Caco-2 (cell line): ENCODE measurements around the gene SCAPER. TPM values are rescaled to one million over a fixed set of nuclear protein-coding genes. Genes with fewer than 3 reads are reported as not detected.

Experiments used
- BruUV-seq: library from RNA; stranded (reverse); fragments of 400-500 nt; replicated peaks from 2 replicates; lab custom pipeline; 2021; lab: Mats Ljungman, UMichigan
- CTCF ChIA-PET: fragments of 300-600 bp; sonication (Branson Sonifier 250); formaldehyde crosslinking; loops from one replicate; lab custom pipeline; 2022; ENCODE audit warnings: antibody characterized with exemption; lab: Charles Lee
- POLR2A ChIA-PET: fragments of 300-600 bp; sonication (Branson Sonifier 250); formaldehyde crosslinking; loops from one replicate; lab custom pipeline; 2022; ENCODE audit warnings: antibody characterized with exemption; lab: Charles Lee
- DNase-seq, 2 experiments: peaks; one replicate each; pipeline versions ENCODE4 v3.0.0 to v3.0.0-alpha.2; 2020 to 2022
- H3K27me3 ChIP-seq: replicated peaks from 2 replicates; pipeline ENCODE4 v1.6.0; 2011; ENCODE audit warnings: low read length; ENCODE audit not compliant: control insufficient read depth, insufficient read depth
- H3K36me3 ChIP-seq: 2 replicates; pipeline ENCODE4 v1.5.1; 2011; ENCODE audit warnings: low read length; ENCODE audit not compliant: control insufficient read depth, insufficient read depth
- H3K4me1 ChIP-seq: fragments of 250-450 bp; sonication (Bioruptor Pico); 2 replicates; pipeline ENCODE4 v1.5.1; 2020; ENCODE audit warnings: mild to moderate bottlenecking
- H3K4me3 ChIP-seq: 2 replicates; pipeline ENCODE4 v1.5.1; 2011; ENCODE audit warnings: low read depth, mild to moderate bottlenecking, control low read depth, low read length
- H3K9me3 ChIP-seq: fragments of 250-450 bp; sonication (Bioruptor Pico); 2 replicates; pipeline ENCODE4 v1.5.1; 2020; ENCODE audit warnings: mild to moderate bottlenecking, moderate library complexity
- H3K27ac Mint-ChIP-seq: one replicate; pipeline ENCODE4 v1.8.0; 2022; ENCODE audit warnings: mixed read lengths; ENCODE audit not compliant: unreplicated experiment
- H3K27me3 Mint-ChIP-seq: one replicate; pipeline ENCODE4 v1.8.0; 2022; ENCODE audit warnings: mixed read lengths; ENCODE audit not compliant: insufficient read depth, unreplicated experiment
- H3K36me3 Mint-ChIP-seq: one replicate; pipeline ENCODE4 v1.8.0; 2022; ENCODE audit warnings: mild to moderate bottlenecking, mixed read lengths; ENCODE audit not compliant: insufficient read depth, unreplicated experiment
- H3K4me1 Mint-ChIP-seq: one replicate; pipeline ENCODE4 v1.8.0; 2022; ENCODE audit warnings: low read depth, mixed read lengths; ENCODE audit not compliant: unreplicated experiment
- H3K4me3 Mint-ChIP-seq: one replicate; pipeline ENCODE4 v1.8.0; 2022; ENCODE audit warnings: mild to moderate bottlenecking, moderate library complexity, mixed read lengths; ENCODE audit not compliant: unreplicated experiment
- H3K9me3 Mint-ChIP-seq: one replicate; pipeline ENCODE4 v1.8.0; 2022; ENCODE audit warnings: mixed read lengths; ENCODE audit not compliant: unreplicated experiment
- intact Hi-C: fragments of 100-400 bp; cut with micrococcal nuclease; formaldehyde crosslinking; loops from one replicate; pipeline ENCODE4 v1.10.0; 2022; ENCODE audit not compliant: unreplicated experiment
- total RNA-seq: library from RNA; stranded (reverse); gene quantifications from 2 replicates; pipeline ENCODE4 v1.2.3, GENCODE V29; 2022
- TF ChIP-seq, protein P1 (sequence below), 2 experiments: fragments of 200-600 bp in 1 of 2; IDR thresholded peaks; 1 replicate in 1 of 2; 2 replicates in 1 of 2; pipeline versions ENCODE4 v1.5.1 to v1.8.0; 2011 to 2022; ENCODE audit warnings: antibody characterized with exemption in 1 of 2, control low read depth in 1 of 2, inconsistent platforms in 1 of 2, low read depth in 1 of 2, low read length in 1 of 2, mild to moderate bottlenecking in 1 of 2, moderate library complexity in 1 of 2; ENCODE audit not compliant: insufficient read depth in 1 of 2, severe bottlenecking in 1 of 2, unreplicated experiment in 1 of 2

SCAPER gene
- total RNA-seq, 1 experiment from 2014 or later = 24.6 TPM

DNA sequence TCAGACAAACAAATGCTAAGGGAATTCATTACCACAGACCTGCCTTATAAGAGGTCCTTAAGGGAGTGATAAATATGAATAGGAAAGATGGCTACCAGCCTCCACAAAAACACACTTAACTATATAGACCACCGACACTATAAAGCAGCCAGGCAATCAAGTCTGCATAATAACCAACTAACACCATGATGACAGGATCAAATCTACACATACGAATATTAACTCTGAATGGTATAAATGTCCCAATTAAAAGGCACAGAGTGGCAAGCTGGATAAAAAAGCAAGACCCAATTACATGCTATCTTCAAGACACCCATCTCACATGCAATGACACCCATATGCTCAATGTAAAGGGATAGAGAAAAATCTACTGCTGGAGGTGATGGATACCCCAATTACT lies 221.1 kb downstream of the SCAPER start:
- no TSS peak for BruUV-seq
- Histone ChIP-seq H3K4me1 (no peaks in the 10 kb centered on the region), H3K4me3 (no peak overlapping the region), H3K27me3 (no peaks in the 10 kb centered on the region), H3K9me3 (no peaks in the 10 kb centered on the region), H3K36me3 (no peaks in the 10 kb centered on the region)
- H3K36me3 Mint-ChIP-seq = peaks cover 11% of the 10 kb centered on the region
- POLR2A ChIA-PET = no interaction called here
- CTCF ChIA-PET = no interaction called here
- intact Hi-C loops = no loop called here
- no peak overlapping the region for H3K4me3 Mint-ChIP-seq
- H3K27me3 Mint-ChIP-seq = no peaks in the 10 kb centered on the region
- no peak for DNase-seq
- no peak overlapping the region for H3K27ac Mint-ChIP-seq
- TF ChIP-seq, protein P1, sequence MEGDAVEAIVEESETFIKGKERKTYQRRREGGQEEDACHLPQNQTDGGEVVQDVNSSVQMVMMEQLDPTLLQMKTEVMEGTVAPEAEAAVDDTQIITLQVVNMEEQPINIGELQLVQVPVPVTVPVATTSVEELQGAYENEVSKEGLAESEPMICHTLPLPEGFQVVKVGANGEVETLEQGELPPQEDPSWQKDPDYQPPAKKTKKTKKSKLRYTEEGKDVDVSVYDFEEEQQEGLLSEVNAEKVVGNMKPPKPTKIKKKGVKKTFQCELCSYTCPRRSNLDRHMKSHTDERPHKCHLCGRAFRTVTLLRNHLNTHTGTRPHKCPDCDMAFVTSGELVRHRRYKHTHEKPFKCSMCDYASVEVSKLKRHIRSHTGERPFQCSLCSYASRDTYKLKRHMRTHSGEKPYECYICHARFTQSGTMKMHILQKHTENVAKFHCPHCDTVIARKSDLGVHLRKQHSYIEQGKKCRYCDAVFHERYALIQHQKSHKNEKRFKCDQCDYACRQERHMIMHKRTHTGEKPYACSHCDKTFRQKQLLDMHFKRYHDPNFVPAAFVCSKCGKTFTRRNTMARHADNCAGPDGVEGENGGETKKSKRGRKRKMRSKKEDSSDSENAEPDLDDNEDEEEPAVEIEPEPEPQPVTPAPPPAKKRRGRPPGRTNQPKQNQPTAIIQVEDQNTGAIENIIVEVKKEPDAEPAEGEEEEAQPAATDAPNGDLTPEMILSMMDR (IDR thresholded peaks at IDR 0.05; ENCODE audit: insufficient read depth in 1 of 2, low read depth in 1 of 2, low read length in 1 of 2, severe bottlenecking in 1 of 2, unreplicated experiment in 1 of 2) = no peak
- no peaks in the 10 kb centered on the region for H3K9me3 Mint-ChIP-seq
- no peaks in the 10 kb centered on the region for H3K4me1 Mint-ChIP-seq

DNA sequence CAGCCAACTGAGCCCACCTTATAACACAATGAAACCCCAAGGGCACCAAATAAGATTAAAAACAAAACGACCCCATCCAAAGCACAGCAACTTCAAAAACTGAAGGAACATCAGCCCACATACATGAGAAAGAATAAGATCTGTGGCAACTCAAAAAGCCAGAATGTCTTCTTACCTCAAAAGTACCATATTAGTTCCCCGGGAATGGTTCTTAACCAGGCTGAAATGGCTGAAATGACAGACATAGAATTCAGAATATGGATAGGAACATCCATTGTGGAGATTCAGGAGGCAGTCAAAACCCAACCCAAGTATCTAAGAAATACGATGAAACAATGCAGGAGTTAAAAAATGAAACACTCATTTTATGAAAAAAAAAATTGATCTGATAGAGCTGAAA lies 222.3 kb downstream of the SCAPER start:
- Mint-ChIP-seq H3K27ac (no peak overlapping the region), H3K9me3 (no peaks in the 10 kb centered on the region), H3K36me3 (peaks cover 11% of the 10 kb centered on the region), H3K27me3 (no peaks in the 10 kb centered on the region), H3K4me3 (no peak overlapping the region), H3K4me1 (no peaks in the 10 kb centered on the region)
- TF ChIP-seq, protein P1 (IDR thresholded peaks at IDR 0.05; ENCODE audit: insufficient read depth in 1 of 2, low read depth in 1 of 2, low read length in 1 of 2, severe bottlenecking in 1 of 2, unreplicated experiment in 1 of 2) = no peak
- intact Hi-C loops = no loop called here
- no peaks in the 10 kb centered on the region for H3K27me3 ChIP-seq
- H3K4me1 ChIP-seq = no peaks in the 10 kb centered on the region
- ChIA-PET POLR2A (no interaction called here), CTCF (no interaction called here)
- H3K4me3 ChIP-seq = no peak overlapping the region
- H3K36me3 ChIP-seq = no peaks in the 10 kb centered on the region
- no peak for DNase-seq
- no peaks in the 10 kb centered on the region for H3K9me3 ChIP-seq
- BruUV-seq = no TSS peak

DNA sequence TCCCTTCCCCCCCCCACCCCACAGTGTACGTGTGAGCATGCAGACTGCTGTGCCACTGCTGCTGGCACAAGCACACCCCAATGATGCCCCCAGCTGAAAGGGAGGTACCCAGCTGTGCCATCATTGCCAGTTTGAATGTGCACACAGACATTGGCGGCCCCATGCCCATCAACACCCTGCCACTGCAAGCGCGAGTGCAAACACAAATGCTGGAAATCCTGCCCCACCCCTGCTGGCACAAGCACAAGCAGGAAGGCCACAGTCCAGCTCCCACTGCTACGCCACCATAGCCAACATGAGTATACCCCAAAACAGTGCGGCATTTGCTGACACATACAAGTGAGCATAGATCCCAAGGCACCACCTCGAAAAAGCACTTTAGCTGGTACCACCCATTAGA lies 222.9 kb downstream of the SCAPER start:
- H3K9me3 Mint-ChIP-seq = no peaks in the 10 kb centered on the region
- H3K27me3 Mint-ChIP-seq = no peaks in the 10 kb centered on the region
- ChIA-PET POLR2A (no interaction called here), CTCF (no interaction called here)
- no TSS peak for BruUV-seq
- H3K36me3 ChIP-seq = no peaks in the 10 kb centered on the region
- no peaks in the 10 kb centered on the region for H3K4me1 Mint-ChIP-seq
- no peak for DNase-seq
- H3K9me3 ChIP-seq = no peaks in the 10 kb centered on the region
- no peak overlapping the region for H3K4me3 ChIP-seq
- no peaks in the 10 kb centered on the region for H3K27me3 ChIP-seq
- H3K36me3 Mint-ChIP-seq = peaks cover 11% of the 10 kb centered on the region
- no peaks in the 10 kb centered on the region for H3K4me1 ChIP-seq
- TF ChIP-seq, protein P1 (IDR thresholded peaks at IDR 0.05; ENCODE audit: insufficient read depth in 1 of 2, low read depth in 1 of 2, low read length in 1 of 2, severe bottlenecking in 1 of 2, unreplicated experiment in 1 of 2) = no peak
- no peak overlapping the region for H3K4me3 Mint-ChIP-seq
- intact Hi-C loops = no loop called here
- H3K27ac Mint-ChIP-seq = no peak overlapping the region
